Prostate gland (tissue), 1 donor: ENCODE data around the gene LZTR1.

Experiments
- POLR2A ChIP-seq: fragments of 450-650 bp; IDR thresholded peaks from one replicate; pipeline ENCODE4 v1.6.1; 2016; ENCODE audit warnings: antibody characterized with exemption, mild to moderate bottlenecking
- POLR2AphosphoS5 ChIP-seq: sonication (generic); formaldehyde crosslinking; IDR thresholded peaks from one replicate; pipeline ENCODE4 v1.6.1; 2017; ENCODE audit warnings: antibody characterized with exemption

- TF ChIP-seq POLR2A (no peak), POLR2AphosphoS5 (no peak)
Observed at GRCh38 chr22:21030032-21030431, 47.9 kb downstream of the LZTR1 start.
